Pancreas (tissue), 10 donors: ENCODE data around the gene ANAPC16. TPM values are rescaled to one million over a fixed set of nuclear protein-coding genes. Genes with fewer than 3 reads are reported as not detected.

Experiments
- ATAC-seq, 4 donors: fragments of 200-7000 bp; cut with Tn5 transposase; one replicate each; pipeline versions ENCODE4 v1.8.0 to v1.9.1; 2020; ENCODE audit warnings: mild to moderate bottlenecking in 4 of 4, moderate library complexity in 4 of 4
- DNase-seq, 6 donors: peaks; one replicate each; pipeline ENCODE4 v3.0.0-alpha.2; 2020
- FAIRE-seq: peaks from 2 replicates; lab custom pipeline; 2012; peaks lifted over from hg19 to GRCh38; lab: Jason Lieb, UNC
- H3K27ac ChIP-seq, 4 donors: fragments of 200-600 bp; sonication (generic); 1 replicate in 3 of 4; 2 replicates in 1 of 4; pipeline versions ENCODE4 v1.5.0 to v1.8.0; 2020
- H3K27me3 ChIP-seq, 4 donors: fragments of 200-600 bp; one replicate each; pipeline ENCODE4 v1.8.0; 2021
- H3K36me3 ChIP-seq, 3 donors: fragments of 200-600 bp; sonication (generic) in 1 of 3; one replicate each; pipeline versions ENCODE4 v1.5.0 to v1.8.0; 2020 to 2021
- H3K4me1 ChIP-seq, 3 donors: fragments of 200-600 bp; one replicate each; pipeline ENCODE4 v1.8.0; 2021
- H3K4me3 ChIP-seq, 4 donors: fragments of 200-600 bp; sonication (generic) in 2 of 4; one replicate each; pipeline versions ENCODE4 v1.5.0 to v1.8.0; 2020 to 2021
- H3K9me3 ChIP-seq, 4 donors: fragments of 200-600 bp; one replicate each; pipeline ENCODE4 v1.8.0; 2021
- CTCF ChIP-seq, 4 donors: fragments of 200-600 bp; sonication (generic) in 3 of 4; IDR thresholded peaks; one replicate each; pipeline versions ENCODE4 v1.5.0 to v1.8.0; 2021; ENCODE audit warnings: antibody characterized with exemption in 4 of 4
- WGBS, 2 donors: extraction: QIAGEN DNeasy Blood & Tissue Kit; methylation state at CpG; one replicate each; pipeline ENCODE4 v1.1.7; 2013; 5-methylcytosine and 5-hydroxymethylcytosine counted together
- intact Hi-C, 3 donors: fragments of 100-400 bp; cut with DNase I; formaldehyde crosslinking; loops; one replicate each; pipeline versions ENCODE4 v1.11.1 to v1.14.2; 2022
- polyA plus RNA-seq, 2 donors: library from polyadenylated mRNA; stranded (reverse); fragments of 200-250 nt; gene quantifications; one replicate each; pipeline ENCODE4 v1.2.3, GENCODE V29; 2013
- total RNA-seq, 6 donors: library from RNA; stranded (reverse); fragmentation: NEBNext Ultra II Directional in 4 of 6; extraction: Animal tissue kit (Norgen Biotek cat#: 25700) in 4 of 6; gene quantifications; one replicate each; pipeline versions ENCODE4 v1.2.1 to v1.2.4, GENCODE V29; 2021 to 2023
- donor health status: healthy with polysubstance abuse.
- donor health status: DM: no; HTN: no; CAD: no; lungs with moderate emphysema.
- donor health status: DM: no; HTN: no; CAD: no.
- donor health status: control.
- donor health status: control.
- donor health status: Bipolar disorder and iron deficiency.
- donor health status: DM: yes; HTN: yes; CAD: no.
- donor health status: DM: no; HTN: no; CAD: no.
- donor health status: DM: no; HTN: no; CAD: no.
- donor health status: DM: yes; HTN: yes; CAD: no.

The ANAPC16 gene
- total and polyA plus RNA-seq, 8 donors, result 52.4 to 153 (median 70.0) TPM

- Histone ChIP-seq H3K27ac (no peak overlapping the region), H3K36me3 (no peaks in the 10 kb centered on the region), H3K27me3 (no peaks in the 10 kb centered on the region), H3K4me3 (no peak overlapping the region), H3K4me1 (no peaks in the 10 kb centered on the region), H3K9me3 (no peaks in the 10 kb centered on the region)
- TF ChIP-seq CTCF (IDR thresholded peaks at IDR 0.05), result no peak
- DNase-seq (no peak), FAIRE-seq (no peak), ATAC-seq (peak; percentile 55 to 83 (median 74))
- 79 to 85% methylated on average over 7 of the region's 7 CpGs for WGBS, 2 donors
- intact Hi-C loops, result no loop called here
Measured at GRCh38 chr10:72171175-72171630, 44.6 kb upstream of the ANAPC16 start.

- ATAC-seq (no peak), DNase-seq (no peak), FAIRE-seq (no peak)
- Histone ChIP-seq H3K27me3 (no peaks in the 10 kb centered on the region), H3K4me3 (no peak overlapping the region), H3K36me3 (peaks cover 0 to 6% (median 0%) of the 10 kb centered on the region in 3 donors), H3K4me1 (no peaks in the 10 kb centered on the region), H3K27ac (no peak overlapping the region), H3K9me3 (no peaks in the 10 kb centered on the region)
- intact Hi-C loops, result no loop called here
- WGBS, 2 donors, result 91 to 92% methylated on average over 3 of the region's 3 CpGs
- no peak for TF ChIP-seq CTCF (IDR thresholded peaks at IDR 0.05)
Measured at GRCh38 chr10:72173262-72173618, 42.6 kb upstream of the ANAPC16 start.

- peak in 1 of 4 donors; percentile 36 for ATAC-seq
- WGBS, 2 donors, result 84 to 86% methylated on average over 7 of the region's 7 CpGs
- TF ChIP-seq CTCF (IDR thresholded peaks at IDR 0.05), result no peak
- FAIRE-seq, result no peak
- H3K4me3 ChIP-seq, result no peak overlapping the region
- intact Hi-C loops, result no loop called here
- H3K36me3 ChIP-seq, result peaks cover 0 to 6% (median 0%) of the 10 kb centered on the region in 3 donors
- no peaks in the 10 kb centered on the region for H3K9me3 ChIP-seq
- H3K27me3 ChIP-seq, result no peaks in the 10 kb centered on the region
- no peak overlapping the region for H3K27ac ChIP-seq
- no peaks in the 10 kb centered on the region for H3K4me1 ChIP-seq
- DNase-seq, result no peak
Measured at GRCh38 chr10:72173619-72174296, 42.1 kb upstream of the ANAPC16 start.

GRCh38 chr10:72174297-72174662 is 41.5 kb upstream of the ANAPC16 start:
- intact Hi-C loops, result no loop called here

More at GRCh38 chr10:72174297-72174662, 41.5 kb upstream of the ANAPC16 start:
- Histone ChIP-seq H3K4me1 (no peaks in the 10 kb centered on the region), H3K9me3 (no peaks in the 10 kb centered on the region), H3K36me3 (peaks cover 0 to 6% (median 0%) of the 10 kb centered on the region in 3 donors), H3K27me3 (no peaks in the 10 kb centered on the region), H3K4me3 (no peak overlapping the region), H3K27ac (no peak overlapping the region)
- ATAC-seq (no peak), FAIRE-seq (no peak), DNase-seq (no peak)
- no peak for TF ChIP-seq CTCF (IDR thresholded peaks at IDR 0.05)
